Prostate gland (tissue), 2 donors: Measurements from ENCODE around the gene SLC25A21.

Experiments
- CTCF ChIP-seq, 4 experiments: fragments of 200-600 bp in 2 of 4; fragments of 450-650 bp in 2 of 4; sonication (generic) in 2 of 4; IDR thresholded peaks; 1 replicate in 3 of 4; 2 replicates in 1 of 4; pipeline ENCODE4 v1.5.1; 2016 to 2019; ENCODE audit warnings: antibody characterized with exemption in 4 of 4, mild to moderate bottlenecking in 2 of 4, moderate library complexity in 2 of 4
- POLR2A ChIP-seq: fragments of 450-650 bp; IDR thresholded peaks from one replicate; pipeline ENCODE4 v1.6.1; 2016; ENCODE audit warnings: antibody characterized with exemption, mild to moderate bottlenecking
- POLR2AphosphoS5 ChIP-seq: sonication (generic); formaldehyde crosslinking; IDR thresholded peaks from one replicate; pipeline ENCODE4 v1.6.1; 2017; ENCODE audit warnings: antibody characterized with exemption

GRCh38 chr14:37150414-37150813 is 22.0 kb downstream of the SLC25A21 start:
- peak; percentile 42 to 73 (median 68) for TF ChIP-seq CTCF (IDR thresholded peaks at IDR 0.05)
- no peak for TF ChIP-seq POLR2A
- TF ChIP-seq POLR2AphosphoS5: no peak
